Neural progenitor cell (in vitro differentiated cells): ENCODE data around the gene FBF1.

Source experiments
- CTCF ChIP-seq: fragments of 200-600 bp; sonication (generic); IDR thresholded peaks from 2 replicates; pipeline ENCODE4 v1.5.1; 2017; ENCODE audit warnings: antibody characterized with exemption, mild to moderate bottlenecking
- EZH2 ChIP-seq: fragments of 200-600 bp; sonication (generic); IDR thresholded peaks from 2 replicates; pipeline ENCODE4 v1.6.1; 2017; ENCODE audit warnings: antibody characterized with exemption, mild to moderate bottlenecking, moderate library complexity

- TF ChIP-seq CTCF (no peak), EZH2 (no peak)
These were observed 23.5 kb downstream of the FBF1 start for GRCh38 chr17:75917141-75917916.
